ENCODE results near the gene B3GAT2.

DNA sequence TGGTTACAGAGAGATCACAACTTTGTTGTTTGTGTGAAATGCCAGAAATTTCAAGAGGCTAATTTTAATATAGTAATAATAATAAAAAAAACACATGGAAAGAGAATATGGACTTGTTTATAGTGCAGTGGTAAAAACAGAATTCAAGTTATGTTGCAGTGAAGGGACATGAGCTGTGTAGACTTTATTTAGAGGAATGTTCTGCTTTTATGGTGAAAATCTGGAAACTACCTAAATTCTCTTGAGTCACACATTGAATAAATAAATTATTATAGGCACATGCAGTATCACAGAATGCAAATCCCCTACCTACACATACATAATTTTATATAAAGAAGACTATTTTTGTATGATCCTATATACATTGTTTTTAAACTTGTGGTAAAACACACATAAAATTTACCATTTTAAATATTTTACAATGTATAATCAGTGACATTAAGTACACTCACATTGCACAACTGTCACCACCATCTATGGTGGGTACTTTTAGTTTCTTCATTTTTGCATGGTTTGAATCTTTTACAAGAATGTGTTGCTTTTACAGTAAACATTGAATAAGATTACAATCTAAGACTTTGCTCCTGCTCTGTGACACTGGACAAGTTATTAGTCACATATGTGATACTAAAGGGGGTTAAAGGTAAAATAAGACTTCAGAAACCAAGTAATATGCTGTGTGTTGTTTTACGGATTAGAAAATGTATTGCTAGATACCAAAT is 107.4 kb downstream of the B3GAT2 start:
- no peak for TF ChIP-seq CTCF (conservative IDR thresholded peaks at IDR 0.05 in 1 of 2, IDR thresholded peaks at IDR 0.05 in 1 of 2; ENCODE audit: low read depth in 1 of 2, low read length in 2 of 2)
- TF ChIP-seq EZH2 (IDR thresholded peaks at IDR 0.05; ENCODE audit: low read length, missing control alignments) = no peak
